ENCODE data around the gene ZNF778. TPM values are rescaled to one million over a fixed set of nuclear protein-coding genes. Genes with fewer than 3 reads are reported as not detected.

The ZNF778 gene
- total RNA-seq, 1 experiment from 2014 or later: 19.5 TPM

GRCh38 chr16:89175280-89176146 lies 42.0 kb upstream of the ZNF778 start:
- ChIA-PET CTCF (interaction anchor here (1.0 kb wide), 1 partner anchor 17 kb away, joined by 3 read pairs; no protein-coding TSS in a partner anchor), POLR2A (no interaction called here), RAD21 (ENCODE audit: low non-redundant PET in 1 of 2, low total read pairs in 2 of 2, uncharacterized antibody in 2 of 2, unreplicated experiment in 2 of 2) (no interaction called here)
- peaks cover 12 to 16% of the 10 kb centered on the region in 2 experiments for H3K4me1 ChIP-seq (ENCODE audit: control insufficient read depth in 1 of 2, insufficient read depth in 2 of 2, low read length in 2 of 2)
- no peak overlapping the region for H2AFZ ChIP-seq (ENCODE audit: low read depth, low read length, poor library complexity, severe bottlenecking)
- no peak overlapping the region for H3K9ac ChIP-seq (ENCODE audit: low read length)
- H3K36me3 ChIP-seq (ENCODE audit: control insufficient read depth in 1 of 2, insufficient read depth in 2 of 2, low read length in 2 of 2): no peaks in the 10 kb centered on the region
- H3K27ac ChIP-seq (ENCODE audit: low read depth, low read length): no peak overlapping the region; the same call in 1 of the 2 replicates
- no TSS peak for BruUV-seq (replicated peaks)
- TF ChIP-seq EZH2 (IDR thresholded peaks at IDR 0.05) (no peak), MAX (IDR thresholded peaks at IDR 0.05) (no peak), ZFX (IDR thresholded peaks at IDR 0.05) (no peak), EZH2phosphoT487 (IDR thresholded peaks at IDR 0.05; ENCODE audit: borderline replicate concordance) (no peak), POLR2AphosphoS5 (IDR thresholded peaks at IDR 0.05; ENCODE audit: low read depth, low read length) (no peak), CBX3 (IDR thresholded peaks at IDR 0.05; ENCODE audit: low read depth) (no peak), ELF1 (IDR thresholded peaks at IDR 0.05; ENCODE audit: borderline replicate concordance, low read depth) (no peak), CTCF (IDR thresholded peaks at IDR 0.05 in 2 of 3, conservative IDR thresholded peaks at IDR 0.05 in 1 of 3; ENCODE audit: borderline replicate concordance in 1 of 3, insufficient read depth in 1 of 3, low read depth in 2 of 3, low read length in 2 of 3) (no peak), SIN3A (IDR thresholded peaks at IDR 0.05; ENCODE audit: low read depth) (no peak), FOSL1 (IDR thresholded peaks at IDR 0.05; ENCODE audit: low read depth) (no peak), TCF7L2 (IDR thresholded peaks at IDR 0.05; ENCODE audit: borderline replicate concordance, extremely low read depth, insufficient read depth, insufficient read length) (no peak), ZNF274 (IDR thresholded peaks at IDR 0.05; ENCODE audit: low read depth, low read length) (no peak), SP1 (IDR thresholded peaks at IDR 0.05; ENCODE audit: low read depth) (no peak), ATF3 (IDR thresholded peaks at IDR 0.05) (no peak), SRF (IDR thresholded peaks at IDR 0.05; ENCODE audit: low read depth) (no peak), YY1 (IDR thresholded peaks at IDR 0.05; ENCODE audit: extremely low read depth, insufficient replicate concordance, low read depth, low read length) (no peak), POLR2A (IDR thresholded peaks at IDR 0.05; ENCODE audit: borderline replicate concordance, extremely low read depth, insufficient read depth, insufficient read length) (no peak), RAD21 (IDR thresholded peaks at IDR 0.05; ENCODE audit: low read depth) (no peak), CEBPB (IDR thresholded peaks at IDR 0.05; ENCODE audit: low read depth) (no peak)
- no peak for ATAC-seq
- H3K9me2 ChIP-seq (ENCODE audit: insufficient read depth): no peaks in the 10 kb centered on the region
- H3K4me2 ChIP-seq (ENCODE audit: low read length): no peak overlapping the region
- no peaks in the 10 kb centered on the region for H3K9me3 ChIP-seq (ENCODE audit: control insufficient read depth in 1 of 2, insufficient read depth in 1 of 2, low read depth in 1 of 2, low read length in 2 of 2)
- H3K27me3 ChIP-seq (ENCODE audit: insufficient read depth, low read length): no peaks in the 10 kb centered on the region
- no peak overlapping the region for H3K4me3 ChIP-seq (replicated peaks in 1 of 2; ENCODE audit: low read depth in 1 of 2, low read length in 2 of 2)
- no peaks in the 10 kb centered on the region for H3K79me2 ChIP-seq (ENCODE audit: insufficient read depth, low read length)
- intact Hi-C loops (cut with micrococcal nuclease): no loop called here
- DNase-seq (ENCODE audit: low read depth, low spot score): no peak
- no peaks in the 10 kb centered on the region for H4K20me1 ChIP-seq (ENCODE audit: insufficient read depth)
